T-helper 2 cell treated with Interferon-gamma antibody and Interleukin-4, amounts not matched to agents 5 μg/mL and 100 μg/mL, for 36 hours (primary cell): Measurements from ENCODE around the gene CCNF.

Experiments
- DNase-seq: peaks from one replicate; pipeline ENCODE4 v3.0.0; 2021; ENCODE audit warnings: low spot score
- H3K27ac Mint-ChIP-seq: one replicate; pipeline ENCODE4 v1.8.0; 2021; ENCODE audit warnings: mild to moderate bottlenecking, mixed read lengths
- H3K27me3 Mint-ChIP-seq: one replicate; pipeline ENCODE4 v1.8.0; 2021; ENCODE audit warnings: low read depth, mixed read lengths
- H3K36me3 Mint-ChIP-seq: one replicate; pipeline ENCODE4 v1.8.0; 2021; ENCODE audit warnings: low read depth, mixed read lengths
- H3K4me1 Mint-ChIP-seq: one replicate; pipeline ENCODE4 v1.8.0; 2021; ENCODE audit warnings: low read depth, mixed read lengths
- H3K4me3 Mint-ChIP-seq: one replicate; pipeline ENCODE4 v1.8.0; 2022; ENCODE audit warnings: mild to moderate bottlenecking, moderate library complexity, mixed read lengths
- H3K9me3 Mint-ChIP-seq: one replicate; pipeline ENCODE4 v1.8.0; 2021; ENCODE audit warnings: mixed read lengths

CCNF gene

GRCh38 chr16:2456551-2457153, 27.4 kb downstream of the CCNF start:
- DNase-seq, result no peak
- H3K27me3 Mint-ChIP-seq, result no peaks in the 10 kb centered on the region
- no peaks in the 10 kb centered on the region for H3K9me3 Mint-ChIP-seq
- H3K4me1 Mint-ChIP-seq, result peaks cover 4% of the 10 kb centered on the region
- H3K36me3 Mint-ChIP-seq, result peaks cover 45% of the 10 kb centered on the region
- H3K4me3 Mint-ChIP-seq, result no peak overlapping the region
- no peak overlapping the region for H3K27ac Mint-ChIP-seq

- H3K36me3 Mint-ChIP-seq, result peaks cover 43% of the 10 kb centered on the region
- H3K9me3 Mint-ChIP-seq, result no peaks in the 10 kb centered on the region
- no peak overlapping the region for H3K4me3 Mint-ChIP-seq
- H3K27ac Mint-ChIP-seq, result no peak overlapping the region
- no peaks in the 10 kb centered on the region for H3K27me3 Mint-ChIP-seq
- peaks cover 4% of the 10 kb centered on the region for H3K4me1 Mint-ChIP-seq
- DNase-seq, result no peak
Measured at GRCh38 chr16:2457267-2457666, 28.0 kb downstream of the CCNF start.

- Mint-ChIP-seq H3K27ac (no peak overlapping the region), H3K4me1 (peaks cover 4% of the 10 kb centered on the region), H3K36me3 (peaks cover 38% of the 10 kb centered on the region), H3K9me3 (no peaks in the 10 kb centered on the region), H3K4me3 (no peak overlapping the region), H3K27me3 (no peaks in the 10 kb centered on the region)
- no peak for DNase-seq
Measured at GRCh38 chr16:2457946-2458345, 28.7 kb downstream of the CCNF start.

GRCh38 chr16:2458887-2459646, 29.8 kb downstream of the CCNF start:
- peak overlapping the region; percentile 91 for H3K27ac Mint-ChIP-seq
- peak overlapping the region; percentile 81 for H3K4me3 Mint-ChIP-seq
- peaks cover 29% of the 10 kb centered on the region for H3K36me3 Mint-ChIP-seq
- no peak for DNase-seq
- H3K9me3 Mint-ChIP-seq, result no peaks in the 10 kb centered on the region
- no peaks in the 10 kb centered on the region for H3K27me3 Mint-ChIP-seq
- H3K4me1 Mint-ChIP-seq, result peaks cover 4% of the 10 kb centered on the region

DNA sequence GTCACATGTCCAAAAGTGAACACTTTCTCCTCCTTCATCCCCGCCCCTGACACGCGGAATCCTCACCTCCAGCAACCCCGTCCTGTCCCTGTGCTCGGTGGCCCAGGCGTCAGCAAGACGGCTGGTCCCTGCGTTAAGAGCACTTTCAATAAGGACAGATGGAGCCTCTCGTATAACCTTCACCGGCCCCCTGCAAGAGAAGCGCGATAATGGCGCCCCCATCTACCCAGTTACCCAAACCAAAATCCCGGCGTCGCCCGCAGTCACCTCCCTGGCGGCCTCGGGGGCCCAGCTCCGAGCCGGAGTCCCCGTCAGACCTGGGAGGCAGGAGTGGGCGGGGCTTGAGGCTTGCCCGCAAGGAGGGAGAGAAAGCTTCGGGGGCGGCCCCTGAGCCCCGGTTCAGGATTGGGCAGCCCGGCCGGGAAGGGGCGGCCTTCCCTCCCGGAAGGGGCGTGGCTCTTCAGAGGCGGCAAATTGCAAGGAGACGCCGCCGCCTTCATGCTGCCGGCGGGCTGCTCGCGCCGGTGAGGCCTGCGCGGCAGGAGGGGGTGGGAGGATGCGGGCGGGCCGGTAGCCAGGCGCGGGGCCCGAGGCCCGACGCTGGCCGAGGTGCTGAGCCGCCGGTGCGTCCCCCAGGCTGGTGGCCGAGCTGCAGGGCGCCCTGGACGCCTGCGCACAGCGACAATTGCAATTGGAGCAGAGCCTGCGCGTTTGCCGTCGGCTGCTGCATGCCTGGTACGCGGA, 30.6 kb downstream of the CCNF start, which contains the start of gene TEDC2:
Gene TEDC2 (plus strand): TSS at position 463 of the 744 bp plus-strand sequence. CDS start 36 bp downstream, at position 499.
- Mint-ChIP-seq H3K27me3 (no peaks in the 10 kb centered on the region), H3K4me3 (peak within 1 kb of the TSS; percentile 81), H3K9me3 (no peaks in the 10 kb centered on the region), H3K36me3 (peaks cover 27% of the 10 kb centered on the region), H3K4me1 (peaks cover 4% of the 10 kb centered on the region), H3K27ac (peak within 1 kb of the TSS; percentile 91)
- peak; percentile 96 for DNase-seq

DNA sequence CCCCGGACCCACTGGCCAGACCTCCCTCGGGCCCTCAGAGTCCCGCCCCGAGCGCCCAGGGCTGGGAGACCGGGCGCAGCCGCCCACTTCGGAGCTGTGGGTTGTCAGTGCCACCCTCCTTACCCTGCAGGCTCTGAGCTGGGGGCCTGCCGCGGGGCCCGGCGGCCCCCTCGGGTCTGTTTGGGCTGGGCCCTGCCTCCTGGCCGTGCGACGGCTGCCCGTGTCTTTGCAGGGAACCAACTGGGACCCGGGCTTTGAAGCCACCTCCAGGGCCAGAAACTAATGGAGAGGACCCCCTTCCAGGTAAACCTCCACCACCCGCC, 31.1 kb downstream of the CCNF start:
- no peak overlapping the region for H3K27ac Mint-ChIP-seq
- DNase-seq, result no peak
- H3K4me3 Mint-ChIP-seq, result peak overlapping the region; percentile 67
- no peaks in the 10 kb centered on the region for H3K27me3 Mint-ChIP-seq
- H3K4me1 Mint-ChIP-seq, result peaks cover 4% of the 10 kb centered on the region
- H3K9me3 Mint-ChIP-seq, result no peaks in the 10 kb centered on the region
- H3K36me3 Mint-ChIP-seq, result peaks cover 23% of the 10 kb centered on the region

- no peak overlapping the region for H3K27ac Mint-ChIP-seq
- no peaks in the 10 kb centered on the region for H3K9me3 Mint-ChIP-seq
- peak overlapping the region; percentile 67 for H3K4me3 Mint-ChIP-seq
- no peaks in the 10 kb centered on the region for H3K27me3 Mint-ChIP-seq
- H3K4me1 Mint-ChIP-seq, result peaks cover 4% of the 10 kb centered on the region
- DNase-seq, result no peak
- H3K36me3 Mint-ChIP-seq, result peaks cover 18% of the 10 kb centered on the region
Measured at GRCh38 chr16:2460916-2461315, 31.7 kb downstream of the CCNF start.

DNA sequence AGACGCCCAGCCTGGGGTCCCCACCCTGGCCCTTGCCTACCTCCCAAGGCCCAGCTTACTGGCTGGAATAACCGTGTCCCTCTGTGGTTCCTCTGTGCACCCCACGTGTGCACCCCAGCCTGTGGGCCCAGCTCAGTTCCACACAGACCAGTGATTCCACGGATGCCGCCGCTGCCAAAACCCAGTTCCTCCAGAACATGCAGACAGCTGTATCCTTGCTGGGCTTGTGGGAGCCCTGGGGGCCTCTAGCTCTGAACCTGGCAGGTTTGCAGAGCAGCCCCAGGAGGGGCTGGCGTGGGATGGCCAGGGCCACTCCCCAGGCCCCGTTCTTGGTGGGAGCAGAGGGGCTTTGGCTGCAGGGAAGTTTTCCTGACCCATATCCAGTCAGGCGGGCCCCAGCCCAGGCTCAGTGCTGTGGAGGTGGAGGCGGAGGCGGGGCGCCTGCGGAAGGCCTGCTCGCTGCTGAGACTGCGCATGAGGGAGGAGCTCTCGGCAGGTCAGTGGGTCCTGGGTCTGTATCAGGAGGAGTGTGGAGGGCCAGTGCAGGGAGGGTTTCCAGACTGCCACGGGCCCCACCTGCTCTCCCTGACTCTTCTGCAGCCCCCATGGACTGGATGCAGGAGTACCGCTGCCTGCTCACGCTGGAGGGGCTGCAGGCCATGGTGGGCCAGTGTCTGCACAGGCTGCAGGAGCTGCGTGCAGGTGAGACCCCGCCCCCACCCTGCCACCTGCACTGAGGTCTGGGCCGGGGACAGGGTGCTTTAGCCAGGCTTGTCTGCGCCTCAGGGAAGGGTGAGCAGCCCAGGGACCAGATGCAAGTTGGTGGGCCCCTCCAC, 33.0 kb downstream of the CCNF start:
- Mint-ChIP-seq H3K27ac (no peak overlapping the region), H3K4me1 (peaks cover 4% of the 10 kb centered on the region), H3K27me3 (peaks cover 3% of the 10 kb centered on the region), H3K36me3 (peaks cover 7% of the 10 kb centered on the region), H3K9me3 (no peaks in the 10 kb centered on the region), H3K4me3 (no peak overlapping the region)
- DNase-seq, result no peak

GRCh38 chr16:2464333-2464732, 35.1 kb downstream of the CCNF start:
- H3K36me3 Mint-ChIP-seq, result peaks cover 2% of the 10 kb centered on the region
- peaks cover 5% of the 10 kb centered on the region for H3K4me1 Mint-ChIP-seq
- H3K27ac Mint-ChIP-seq, result no peak overlapping the region
- DNase-seq, result no peak
- no peaks in the 10 kb centered on the region for H3K9me3 Mint-ChIP-seq
- H3K4me3 Mint-ChIP-seq, result no peak overlapping the region
- H3K27me3 Mint-ChIP-seq, result peaks cover 12% of the 10 kb centered on the region

- no peak for DNase-seq
- Mint-ChIP-seq H3K27ac (no peak overlapping the region), H3K27me3 (peaks cover 26% of the 10 kb centered on the region), H3K36me3 (peaks cover 2% of the 10 kb centered on the region), H3K4me3 (no peak overlapping the region), H3K9me3 (no peaks in the 10 kb centered on the region), H3K4me1 (peaks cover 1% of the 10 kb centered on the region)
Measured at GRCh38 chr16:2465653-2466415, 36.6 kb downstream of the CCNF start.

DNA sequence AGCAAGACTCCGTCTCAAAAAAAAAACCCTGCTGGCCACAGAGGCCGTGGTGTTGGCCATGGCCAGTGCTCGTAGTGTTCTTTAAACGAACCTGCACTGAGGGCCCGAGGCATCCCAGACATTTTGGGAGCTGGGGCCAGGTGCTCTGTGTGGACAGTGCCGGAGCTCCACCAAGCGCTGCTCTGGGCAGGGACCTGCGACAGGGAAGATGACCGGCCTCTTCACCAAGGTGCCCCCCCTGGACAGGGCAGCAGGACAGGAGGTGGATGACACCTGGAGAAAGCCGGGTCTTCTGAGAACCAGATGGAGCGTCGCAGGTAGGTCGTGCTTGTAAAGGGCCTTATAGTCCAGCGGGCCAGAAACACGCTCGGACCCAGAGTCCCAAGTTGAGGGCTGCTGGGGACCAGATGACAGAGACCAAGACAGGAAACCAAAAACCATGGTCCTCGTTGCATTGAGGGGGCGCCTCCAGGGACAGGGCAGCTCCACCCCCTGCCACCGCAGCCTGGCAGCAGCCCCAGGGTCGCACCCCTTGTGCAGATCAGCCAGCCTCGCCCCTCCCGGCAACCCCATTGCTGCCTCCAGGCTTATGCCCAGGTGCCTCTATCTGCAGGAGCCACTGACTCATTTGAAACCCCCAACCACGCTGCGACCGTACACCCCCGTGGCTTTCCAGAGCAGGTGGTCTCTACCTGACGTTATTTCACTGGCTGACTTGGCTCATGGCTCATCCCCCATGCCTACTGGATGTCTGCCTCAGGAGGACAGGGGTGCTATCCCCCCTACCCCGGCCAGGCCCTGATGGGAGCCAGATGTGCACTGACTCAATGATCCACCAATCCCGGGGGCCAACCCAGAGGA, 37.6 kb downstream of the CCNF start:
- Mint-ChIP-seq H3K36me3 (peaks cover 2% of the 10 kb centered on the region), H3K4me1 (peaks cover 1% of the 10 kb centered on the region), H3K4me3 (no peak overlapping the region), H3K9me3 (no peaks in the 10 kb centered on the region), H3K27ac (no peak overlapping the region), H3K27me3 (peaks cover 28% of the 10 kb centered on the region)
- no peak for DNase-seq

DNA sequence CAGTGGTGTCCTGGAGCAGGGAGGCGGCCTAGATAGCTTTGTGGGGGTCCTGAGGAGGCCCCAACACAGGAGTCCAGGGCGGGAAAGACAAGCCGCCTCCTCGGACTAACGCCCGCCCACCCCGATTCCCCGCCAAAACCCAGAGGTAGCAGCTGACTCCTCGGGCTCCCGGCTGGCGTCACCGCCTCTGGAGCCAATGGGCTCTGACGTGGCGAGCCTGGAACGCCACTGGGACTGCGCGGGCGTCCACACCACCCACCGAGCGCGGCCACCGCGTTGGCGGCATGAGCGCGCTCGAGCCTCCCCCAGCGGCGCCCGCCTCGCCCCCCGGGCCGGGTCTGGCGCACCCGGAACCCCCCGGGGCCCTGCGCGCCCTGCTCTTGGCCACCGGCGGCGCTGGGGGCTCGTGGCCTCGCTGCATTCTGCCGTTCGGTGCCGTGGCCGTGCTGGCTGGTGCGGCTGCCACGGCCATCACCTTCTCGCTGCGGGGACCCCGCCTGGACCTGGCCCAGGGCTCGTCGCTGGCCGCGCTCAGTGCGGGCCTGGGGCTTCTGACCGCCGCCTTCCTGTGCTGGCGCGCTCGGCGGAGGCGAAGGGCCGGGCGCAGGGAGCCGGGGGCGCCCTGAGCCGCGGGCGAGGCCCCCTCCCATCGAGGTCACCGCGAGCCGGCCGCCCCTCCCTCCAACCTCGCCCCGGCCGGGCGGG, 38.4 kb downstream of the CCNF start:
- Mint-ChIP-seq H3K4me3 (no peak overlapping the region), H3K36me3 (peaks cover 2% of the 10 kb centered on the region), H3K9me3 (no peaks in the 10 kb centered on the region), H3K27ac (no peak overlapping the region), H3K4me1 (peaks cover 1% of the 10 kb centered on the region), H3K27me3 (peaks cover 29% of the 10 kb centered on the region)
- DNase-seq, result peak; percentile 33
